Omental fat pad (tissue), 4 donors: ENCODE data around the gene TIMM44. TPM values are rescaled to one million over a fixed set of nuclear protein-coding genes. Genes with fewer than 3 reads are reported as not detected.

Experiments
- ATAC-seq: fragments of 150-250 bp; one replicate; pipeline ENCODE4 v1.9.1; 2016; ENCODE audit warnings: mild to moderate bottlenecking, moderate library complexity; ENCODE audit not compliant: low FRiP score
- DNase-seq: peaks from one replicate; pipeline ENCODE4 v3.0.0-alpha.2; 2019; ENCODE audit warnings: low spot score
- total RNA-seq, 4 donors: library from RNA; depleted of rRNA; stranded (reverse); fragments of >200 nt; gene quantifications; one replicate each; pipeline ENCODE4 v1.1.0, GENCODE V29; 2016
- TF ChIP-seq, protein P1 (sequence below), 3 donors: fragments of 450-650 bp; IDR thresholded peaks; one replicate each; pipeline ENCODE4 v1.5.1; 2016 to 2017; ENCODE audit warnings: antibody characterized with exemption in 3 of 3, mild to moderate bottlenecking in 3 of 3, moderate library complexity in 2 of 3

The TIMM44 gene
- total RNA-seq, 4 donors from 2014 or later, result 44.3 to 53.3 (median 47.6) TPM

DNA sequence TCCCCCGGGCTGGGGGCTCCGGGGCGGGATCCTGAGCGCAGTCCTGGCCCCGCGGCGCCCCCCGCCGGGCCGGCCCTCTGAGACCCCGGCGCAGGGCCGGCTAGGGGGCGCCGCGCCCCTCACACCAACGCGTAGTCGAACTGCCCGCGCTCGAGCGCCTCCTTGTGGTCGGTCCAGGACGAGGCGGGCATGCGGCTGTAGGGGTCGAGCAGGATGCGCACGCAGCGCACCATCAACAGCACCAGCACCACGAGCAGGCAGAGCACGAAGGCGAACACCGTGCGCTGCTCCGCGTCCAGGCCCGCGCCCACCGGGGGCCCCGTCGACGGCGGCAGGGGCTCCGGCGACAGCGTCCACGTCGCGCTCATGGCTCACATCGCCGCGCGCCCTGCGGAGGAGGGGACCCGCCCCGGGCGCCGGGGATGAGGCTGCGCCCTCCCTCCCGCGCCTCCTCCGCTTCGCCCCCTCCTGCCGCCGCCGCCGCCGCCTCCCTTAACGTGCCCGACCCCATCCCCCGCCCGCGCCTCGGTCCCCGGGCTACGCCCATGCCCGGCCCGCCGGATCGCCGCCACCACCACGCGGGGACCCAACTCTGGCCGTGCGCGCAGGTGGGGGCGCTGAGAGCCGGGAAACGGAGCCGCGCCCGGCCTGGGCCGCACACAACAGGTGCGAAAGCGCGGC, 18.2 kb downstream of the TIMM44 start:
- no peak for ATAC-seq
- TF ChIP-seq, protein P1, sequence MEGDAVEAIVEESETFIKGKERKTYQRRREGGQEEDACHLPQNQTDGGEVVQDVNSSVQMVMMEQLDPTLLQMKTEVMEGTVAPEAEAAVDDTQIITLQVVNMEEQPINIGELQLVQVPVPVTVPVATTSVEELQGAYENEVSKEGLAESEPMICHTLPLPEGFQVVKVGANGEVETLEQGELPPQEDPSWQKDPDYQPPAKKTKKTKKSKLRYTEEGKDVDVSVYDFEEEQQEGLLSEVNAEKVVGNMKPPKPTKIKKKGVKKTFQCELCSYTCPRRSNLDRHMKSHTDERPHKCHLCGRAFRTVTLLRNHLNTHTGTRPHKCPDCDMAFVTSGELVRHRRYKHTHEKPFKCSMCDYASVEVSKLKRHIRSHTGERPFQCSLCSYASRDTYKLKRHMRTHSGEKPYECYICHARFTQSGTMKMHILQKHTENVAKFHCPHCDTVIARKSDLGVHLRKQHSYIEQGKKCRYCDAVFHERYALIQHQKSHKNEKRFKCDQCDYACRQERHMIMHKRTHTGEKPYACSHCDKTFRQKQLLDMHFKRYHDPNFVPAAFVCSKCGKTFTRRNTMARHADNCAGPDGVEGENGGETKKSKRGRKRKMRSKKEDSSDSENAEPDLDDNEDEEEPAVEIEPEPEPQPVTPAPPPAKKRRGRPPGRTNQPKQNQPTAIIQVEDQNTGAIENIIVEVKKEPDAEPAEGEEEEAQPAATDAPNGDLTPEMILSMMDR (IDR thresholded peaks at IDR 0.05), result peak in 2 of 3 donors; percentile 13 to 53
- peak; percentile 82 for DNase-seq

DNA sequence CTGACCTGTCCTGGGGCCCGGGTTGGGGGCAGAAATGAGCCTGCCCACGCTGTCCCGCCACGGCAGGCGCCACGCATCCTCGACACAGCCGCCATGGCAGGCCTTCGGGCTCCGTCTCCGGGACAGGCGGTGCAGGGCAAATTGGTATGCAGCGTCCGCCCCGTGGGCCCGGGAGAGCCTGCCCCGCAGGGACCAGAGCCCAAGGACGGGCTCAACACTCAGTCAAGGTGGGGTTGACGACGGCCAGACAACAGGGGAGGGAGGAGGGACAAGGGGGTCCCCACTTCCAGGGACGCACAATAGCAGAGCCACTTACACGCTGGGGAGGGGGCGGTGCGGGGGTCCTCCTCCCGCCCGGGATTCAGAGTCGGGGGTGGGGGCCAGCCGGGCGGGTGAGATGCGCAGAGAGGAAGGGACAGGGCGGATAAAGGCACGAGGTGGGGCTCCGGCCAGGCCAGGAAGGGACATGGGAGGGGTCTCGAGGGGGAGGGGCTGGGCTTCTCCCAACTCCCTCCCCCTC, 18.8 kb downstream of the TIMM44 start:
- DNase-seq (no peak), ATAC-seq (no peak)
- TF ChIP-seq, protein P1 (IDR thresholded peaks at IDR 0.05), result no peak

DNA sequence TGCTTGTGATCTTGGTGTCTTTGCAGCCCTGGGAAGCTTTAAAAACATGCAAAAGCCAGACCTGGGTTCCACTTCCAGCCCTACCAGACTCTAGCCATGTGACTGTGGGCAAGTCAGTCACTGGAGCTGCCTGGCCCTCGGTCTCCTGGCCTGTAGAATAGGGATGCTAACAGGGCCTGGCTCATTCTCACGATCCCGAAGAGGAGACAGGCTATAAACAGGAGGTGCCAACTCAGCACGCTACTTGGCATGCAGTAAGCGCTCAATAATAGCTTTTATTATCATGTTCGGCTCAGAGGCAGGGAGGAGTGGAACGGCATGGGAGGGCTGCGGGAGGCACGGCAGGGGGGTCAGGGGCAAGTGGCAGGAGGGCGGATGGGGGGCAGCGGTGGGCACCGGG, 19.2 kb downstream of the TIMM44 start:
- TF ChIP-seq, protein P1 (IDR thresholded peaks at IDR 0.05), result no peak
- DNase-seq (no peak), ATAC-seq (no peak)

DNA sequence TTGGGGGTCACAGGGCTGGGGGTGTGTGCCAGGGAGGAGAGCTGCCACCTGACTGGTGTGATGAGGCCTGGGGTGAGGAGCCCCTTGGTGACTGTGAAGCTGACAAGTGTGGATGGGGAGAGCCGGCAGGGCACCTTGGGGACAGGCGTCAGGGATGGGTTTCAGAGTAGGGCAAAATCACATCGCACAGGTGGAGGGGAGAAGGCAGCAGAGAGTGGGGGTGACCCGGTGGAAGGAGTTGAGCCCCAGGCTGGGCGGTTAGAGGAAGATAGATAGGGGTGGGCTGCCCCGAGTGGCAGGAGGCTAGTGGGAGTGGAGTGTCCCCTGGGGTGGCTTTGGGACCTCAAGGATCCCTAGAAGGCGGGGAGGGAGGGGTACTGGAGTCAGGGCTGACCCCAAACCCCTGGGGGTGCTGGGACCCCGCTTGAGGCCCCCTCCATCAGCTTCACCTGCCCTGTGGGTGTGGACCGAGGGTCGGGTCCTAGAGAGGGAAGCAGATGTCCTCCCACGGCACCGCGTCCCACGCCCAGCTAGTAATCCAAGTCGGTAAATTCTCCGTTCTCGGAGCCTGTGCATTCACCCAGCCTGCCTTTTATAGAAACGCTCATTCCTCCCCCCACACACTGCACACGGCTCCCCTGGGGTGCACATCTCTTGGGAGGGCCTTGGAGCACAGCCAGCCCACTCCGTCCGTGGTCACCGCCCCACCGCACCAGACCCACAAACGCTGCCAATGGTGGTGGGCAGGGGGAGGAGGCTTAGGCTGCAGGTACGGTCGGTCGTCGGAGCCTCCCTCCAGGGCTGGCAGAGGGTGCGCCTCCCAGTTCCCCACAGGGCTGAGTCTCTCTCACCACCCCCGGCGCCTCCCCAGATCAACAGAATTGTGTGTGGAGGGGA, 19.9 kb downstream of the TIMM44 start:
- TF ChIP-seq, protein P1 (IDR thresholded peaks at IDR 0.05), result no peak
- no peak for ATAC-seq
- DNase-seq, result no peak

DNA sequence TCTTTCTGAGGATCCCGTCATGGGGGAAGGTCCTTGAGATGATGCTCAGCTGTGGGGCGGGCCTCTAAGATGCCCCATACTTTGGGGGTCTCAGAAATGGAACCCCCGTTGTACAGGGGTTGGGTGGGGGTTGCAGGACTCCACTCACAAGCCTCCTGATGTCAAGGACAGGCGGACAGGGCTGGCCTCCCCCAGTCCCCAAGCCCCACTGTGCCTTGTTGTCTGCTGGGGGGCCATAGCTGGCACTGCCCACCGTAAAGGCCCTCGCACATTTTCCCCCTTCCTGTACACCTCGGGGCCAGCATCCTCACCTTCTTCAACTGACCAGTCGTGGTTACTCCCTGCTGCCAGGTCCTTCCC, 20.6 kb downstream of the TIMM44 start:
- TF ChIP-seq, protein P1 (IDR thresholded peaks at IDR 0.05), result no peak
- ATAC-seq, result no peak
- no peak for DNase-seq

DNA sequence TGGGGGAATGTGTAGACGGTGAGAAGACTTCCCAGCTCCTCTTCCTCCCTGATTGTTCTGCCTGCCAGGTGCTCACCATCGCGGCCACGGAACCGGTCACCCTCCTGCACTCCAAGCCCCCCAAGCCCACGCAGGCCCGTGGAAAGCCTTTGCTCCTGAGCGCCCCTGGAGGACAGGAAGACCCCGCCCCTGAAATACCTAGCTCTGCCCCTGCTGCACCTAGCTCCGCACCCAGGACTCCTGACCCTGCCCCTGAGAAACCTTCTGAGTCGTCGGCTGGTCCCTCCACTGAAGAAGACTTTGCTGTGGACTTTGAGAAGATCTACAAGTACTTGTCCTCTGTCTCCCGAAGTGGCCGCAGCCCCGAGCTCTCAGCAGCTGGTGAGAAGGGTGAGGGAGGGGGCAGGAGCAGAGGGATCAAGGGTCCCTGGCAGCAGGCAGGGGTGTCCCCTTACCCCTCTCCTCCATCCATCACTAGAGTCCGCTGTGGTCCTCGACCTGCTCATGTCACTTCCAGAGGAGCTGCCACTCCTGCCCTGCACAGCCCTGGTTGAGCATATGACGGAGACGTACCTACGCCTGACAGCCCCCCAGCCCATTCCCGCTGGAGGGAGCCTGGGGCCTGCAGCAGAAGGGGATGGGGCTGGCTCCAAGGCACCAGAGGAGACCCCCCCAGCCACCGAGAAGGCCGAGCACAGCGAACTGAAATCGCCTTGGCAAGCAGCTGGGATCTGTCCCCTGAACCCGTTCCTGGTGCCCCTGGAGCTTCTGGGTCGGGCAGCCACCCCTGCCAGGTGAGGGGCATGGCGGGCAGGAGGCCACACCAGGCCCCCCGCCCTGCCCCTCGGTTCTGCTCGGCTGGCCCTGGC, 21.3 kb downstream of the TIMM44 start:
- TF ChIP-seq, protein P1 (IDR thresholded peaks at IDR 0.05), result no peak
- DNase-seq, result no peak
- no peak for ATAC-seq
